Neural progenitor cell (in vitro differentiated cells): ENCODE measurements around the gene C12orf60.

Source experiments
- EZH2 ChIP-seq: fragments of 200-600 bp; sonication (generic); IDR thresholded peaks from 2 replicates; pipeline ENCODE4 v1.6.1; 2017; ENCODE audit warnings: antibody characterized with exemption, mild to moderate bottlenecking, moderate library complexity
- TF ChIP-seq, protein P1 (sequence below): fragments of 200-600 bp; sonication (generic); IDR thresholded peaks from 2 replicates; pipeline ENCODE4 v1.5.1; 2017; ENCODE audit warnings: antibody characterized with exemption, mild to moderate bottlenecking

DNA sequence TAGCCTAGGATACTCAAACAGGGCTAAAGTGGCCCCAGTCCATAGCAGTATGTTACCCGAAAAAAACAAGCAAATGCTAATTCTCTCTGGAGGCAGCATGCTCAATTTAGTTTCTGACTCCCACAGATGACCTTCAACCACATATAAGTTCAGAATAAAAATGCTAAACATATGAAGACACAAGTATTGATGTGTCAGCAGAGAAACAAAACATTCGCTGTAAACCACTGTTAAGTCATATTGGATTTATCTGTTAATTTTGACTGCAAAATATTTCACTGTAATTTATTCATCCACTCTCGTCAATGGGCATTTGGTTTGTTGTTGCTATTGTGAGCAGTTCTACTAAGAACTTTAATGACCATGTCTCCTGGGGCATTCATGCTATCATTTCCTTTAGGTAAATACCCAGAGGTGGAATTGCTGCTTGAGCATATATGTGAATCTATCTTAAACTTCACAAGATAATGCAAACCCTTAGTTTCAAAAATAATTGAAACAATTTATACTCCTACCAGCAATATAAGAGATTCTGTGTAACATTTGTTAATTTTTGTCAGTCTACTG, 36.7 kb upstream of the C12orf60 start:
- TF ChIP-seq, protein P1, sequence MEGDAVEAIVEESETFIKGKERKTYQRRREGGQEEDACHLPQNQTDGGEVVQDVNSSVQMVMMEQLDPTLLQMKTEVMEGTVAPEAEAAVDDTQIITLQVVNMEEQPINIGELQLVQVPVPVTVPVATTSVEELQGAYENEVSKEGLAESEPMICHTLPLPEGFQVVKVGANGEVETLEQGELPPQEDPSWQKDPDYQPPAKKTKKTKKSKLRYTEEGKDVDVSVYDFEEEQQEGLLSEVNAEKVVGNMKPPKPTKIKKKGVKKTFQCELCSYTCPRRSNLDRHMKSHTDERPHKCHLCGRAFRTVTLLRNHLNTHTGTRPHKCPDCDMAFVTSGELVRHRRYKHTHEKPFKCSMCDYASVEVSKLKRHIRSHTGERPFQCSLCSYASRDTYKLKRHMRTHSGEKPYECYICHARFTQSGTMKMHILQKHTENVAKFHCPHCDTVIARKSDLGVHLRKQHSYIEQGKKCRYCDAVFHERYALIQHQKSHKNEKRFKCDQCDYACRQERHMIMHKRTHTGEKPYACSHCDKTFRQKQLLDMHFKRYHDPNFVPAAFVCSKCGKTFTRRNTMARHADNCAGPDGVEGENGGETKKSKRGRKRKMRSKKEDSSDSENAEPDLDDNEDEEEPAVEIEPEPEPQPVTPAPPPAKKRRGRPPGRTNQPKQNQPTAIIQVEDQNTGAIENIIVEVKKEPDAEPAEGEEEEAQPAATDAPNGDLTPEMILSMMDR: no peak
- TF ChIP-seq EZH2: no peak
